Measurements from ENCODE around the gene WDR4.

DNA sequence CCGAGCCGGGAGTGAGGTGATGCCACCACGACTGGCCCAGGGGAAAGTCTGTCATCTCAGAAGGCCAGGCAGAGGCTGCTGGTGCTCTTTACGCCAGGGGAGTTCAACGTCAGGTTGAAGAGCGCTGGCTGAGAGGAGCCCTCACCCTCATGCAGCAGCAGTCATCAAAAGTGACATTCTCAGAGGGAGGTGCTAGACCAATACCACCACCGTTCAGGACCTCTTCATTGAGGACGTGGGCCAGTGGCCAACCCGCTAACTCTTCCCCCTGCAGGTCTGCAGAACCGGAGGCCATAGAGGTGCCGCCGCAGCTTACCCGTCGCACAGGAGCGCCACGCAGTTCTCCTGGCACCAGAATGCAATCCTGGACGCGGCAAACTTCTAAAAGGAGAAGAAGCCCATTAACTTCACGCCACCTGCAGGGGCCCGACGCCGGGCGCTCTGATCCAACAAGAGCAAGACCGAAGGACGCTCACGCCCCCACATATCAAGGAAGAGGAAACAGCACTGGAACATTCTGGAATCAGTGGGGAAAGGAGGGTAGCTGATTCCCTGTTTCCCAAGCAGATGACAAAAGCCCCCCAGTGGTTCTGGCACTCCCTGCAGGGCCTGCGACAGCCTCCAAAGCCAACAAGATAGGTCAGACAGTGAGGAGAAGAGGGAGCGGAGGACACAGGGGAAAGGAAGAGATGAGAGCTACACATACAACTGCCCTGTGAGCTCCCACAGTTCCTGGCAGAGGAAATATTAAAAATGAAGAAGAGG, 24.9 kb downstream of the WDR4 start:
- TF ChIP-seq BHLHE40 (IDR thresholded peaks at IDR 0.05; ENCODE audit: borderline replicate concordance) (no peak), FOXK2 (IDR thresholded peaks at IDR 0.05) (no peak), SP1 (IDR thresholded peaks at IDR 0.05) (no peak), FOXM1 (IDR thresholded peaks at IDR 0.05; ENCODE audit: borderline replicate concordance) (no peak), NFRKB (IDR thresholded peaks at IDR 0.05) (no peak), TARDBP (IDR thresholded peaks at IDR 0.05) (no peak), CTBP1 (IDR thresholded peaks at IDR 0.05; ENCODE audit: borderline replicate concordance) (no peak), ARNT (IDR thresholded peaks at IDR 0.05) (no peak), LEF1 (IDR thresholded peaks at IDR 0.05; ENCODE audit: borderline replicate concordance) (no peak)

Measured in HEK293T (cell line).